Gastroesophageal sphincter (tissue), 4 donors: Measurements from ENCODE around the gene CLDN22. TPM values are rescaled to one million over a fixed set of nuclear protein-coding genes. Genes with fewer than 3 reads are reported as not detected.

Experiments used
- ATAC-seq: fragments of 150-250 bp; one replicate; pipeline ENCODE4 v1.9.1; 2016; ENCODE audit warnings: mild to moderate bottlenecking, moderate library complexity
- H3K27ac ChIP-seq, 4 donors: fragments of 200-600 bp; sonication (generic) in 3 of 4; 1 replicate in 3 of 4; 2 replicates in 1 of 4; pipeline ENCODE4 v1.5.1; 2016 to 2019
- H3K27me3 ChIP-seq: fragments of 200-600 bp; sonication (generic); one replicate; pipeline ENCODE4 v1.5.1; 2019
- H3K36me3 ChIP-seq, 2 donors: fragments of 200-600 bp; sonication (generic); one replicate each; pipeline ENCODE4 v1.5.1; 2019; ENCODE audit warnings: control low read depth in 1 of 2
- H3K4me1 ChIP-seq, 3 donors: fragments of 200-600 bp; sonication (generic); 1 replicate in 2 of 3; 2 replicates in 1 of 3; pipeline ENCODE4 v1.5.1; 2016 to 2019; ENCODE audit warnings: control low read depth in 2 of 3
- H3K4me3 ChIP-seq, 2 donors: fragments of 200-600 bp; sonication (generic); one replicate each; pipeline ENCODE4 v1.5.1; 2019; ENCODE audit warnings: mild to moderate bottlenecking in 1 of 2, moderate library complexity in 1 of 2
- H3K9me3 ChIP-seq, 3 donors: fragments of 200-600 bp; sonication (generic); one replicate each; pipeline ENCODE4 v1.5.1; 2017 to 2019; ENCODE audit warnings: control low read depth in 2 of 3
- CTCF ChIP-seq, 4 experiments: fragments of 200-600 bp in 2 of 4; fragments of 450-650 bp in 2 of 4; sonication (generic) in 1 of 4; IDR thresholded peaks; one replicate each; pipeline ENCODE4 v1.5.1; 2017 to 2019; ENCODE audit warnings: antibody characterized with exemption in 4 of 4, mild to moderate bottlenecking in 2 of 4, moderate library complexity in 2 of 4
- EP300 ChIP-seq: sonication (generic); formaldehyde crosslinking; IDR thresholded peaks from one replicate; pipeline ENCODE4 v1.6.1; 2017; ENCODE audit warnings: antibody characterized with exemption, mild to moderate bottlenecking
- POLR2A ChIP-seq, 2 donors: fragments of 450-650 bp; IDR thresholded peaks; one replicate each; pipeline ENCODE4 v1.6.1; 2017; ENCODE audit warnings: antibody characterized with exemption in 2 of 2, mild to moderate bottlenecking in 2 of 2, moderate library complexity in 1 of 2
- POLR2AphosphoS5 ChIP-seq: sonication (generic); formaldehyde crosslinking; IDR thresholded peaks from one replicate; pipeline ENCODE4 v1.6.1; 2017; ENCODE audit warnings: antibody characterized with exemption
- WGBS, 2 donors: methylation state at CpG; one replicate each; pipeline ENCODE4 v1.1.5; 2018; ENCODE audit warnings: low coverage in 1 of 2; 5-methylcytosine and 5-hydroxymethylcytosine counted together
- total RNA-seq, 4 donors: library from RNA; depleted of rRNA; stranded (reverse); fragments of >200 nt; gene quantifications; one replicate each; pipeline ENCODE4 v1.1.0, GENCODE V29; 2016

Gene CLDN22
- total RNA-seq, 4 donors from 2014 or later: 1.4 TPM; not detected in 3

GRCh38 chr4:183272384-183272783 is 47.7 kb downstream of the CLDN22 start:
- no peak overlapping the region for H3K27ac ChIP-seq
- TF ChIP-seq CTCF (IDR thresholded peaks at IDR 0.05) (no peak), EP300 (no peak), POLR2A (IDR thresholded peaks at IDR 0.05) (no peak), POLR2AphosphoS5 (no peak)
- no peaks in the 10 kb centered on the region for H3K27me3 ChIP-seq
- no peak for ATAC-seq
- no peak overlapping the region for H3K4me3 ChIP-seq
- WGBS, 2 donors: 68 to 71% methylated on average over 3 of the region's 3 CpGs
- peaks cover 0 to 28% (median 0%) of the 10 kb centered on the region in 3 donors for H3K9me3 ChIP-seq
- no peaks in the 10 kb centered on the region for H3K4me1 ChIP-seq
- H3K36me3 ChIP-seq: peaks cover 8 to 93% of the 10 kb centered on the region in 2 donors

GRCh38 chr4:183268556-183268955 is 51.5 kb downstream of the CLDN22 start:
- Histone ChIP-seq H3K9me3 (peaks cover 0 to 2% (median 0%) of the 10 kb centered on the region in 3 donors), H3K4me1 (no peaks in the 10 kb centered on the region), H3K4me3 (no peak overlapping the region), H3K36me3 (peaks cover 8 to 90% of the 10 kb centered on the region in 2 donors), H3K27ac (no peak overlapping the region), H3K27me3 (no peaks in the 10 kb centered on the region)
- no peak for ATAC-seq
- no peak for TF ChIP-seq CTCF (IDR thresholded peaks at IDR 0.05)
- TF ChIP-seq POLR2A (IDR thresholded peaks at IDR 0.05): no peak
- TF ChIP-seq POLR2AphosphoS5: no peak
- TF ChIP-seq EP300: no peak
- WGBS, 2 donors: 86 to 93% methylated on average over 8 of the region's 9 CpGs

Other genes starting within 250 kb of the CLDN22 start
- 10 to 100 TPM; 23.0 to 42.0 (median 37.2) TPM for gene WWC2, start 221.0 kb downstream of the CLDN22 start, total RNA-seq
- gene CLDN24, start 2.1 kb upstream of the CLDN22 start, total RNA-seq: not detected
- gene CDKN2AIP, start 124.4 kb upstream of the CLDN22 start, total RNA-seq: 10 to 100 TPM; 25.5 to 31.6 (median 28.9) TPM
- gene ING2, start 184.8 kb upstream of the CLDN22 start, total RNA-seq: 10 to 100 TPM; 27.9 to 64.4 (median 48.4) TPM